ENCODE measurements around the gene CCN5.
"Not testable (repeated sequence)": the region's sequence is repeated elsewhere in the genome, so short reads cannot be mapped to it uniquely, and the experiment has no call there.

DNA sequence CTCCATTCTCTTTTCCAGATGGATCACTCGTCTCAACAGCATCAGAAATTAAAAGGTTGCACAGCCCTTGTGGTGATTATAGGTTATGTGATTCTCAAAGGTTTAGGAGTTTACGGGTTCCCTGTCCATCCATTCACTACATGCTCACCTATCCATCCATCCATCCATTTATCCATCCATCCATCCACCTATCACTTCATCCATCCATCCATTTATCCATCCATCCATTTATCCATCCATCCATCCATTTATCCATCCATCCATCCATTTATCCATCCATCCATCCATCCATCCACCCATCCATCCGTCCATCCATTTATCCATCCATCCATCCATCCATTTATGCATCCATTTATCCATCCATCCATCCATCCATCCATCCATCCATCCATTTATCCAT, 48.6 kb downstream of the CCN5 start:
- TF ChIP-seq JUND (IDR thresholded peaks at IDR 0.05; ENCODE audit: low read length); CTCF (IDR thresholded peaks at IDR 0.05; ENCODE audit: control extremely low read depth in 1 of 3, insufficient read depth in 1 of 3, low read depth in 1 of 3, low read length in 3 of 3); POLR2A (IDR thresholded peaks at IDR 0.05; ENCODE audit: control extremely low read depth in 1 of 2, low read depth in 2 of 2, low read length in 2 of 2); GABPA (IDR thresholded peaks at IDR 0.05; ENCODE audit: borderline replicate concordance, insufficient read depth, low read length); CEBPB (IDR thresholded peaks at IDR 0.05; ENCODE audit: low read depth, low read length): not testable (repeated sequence)

Measured in H1 (cell line).